ENCODE results near the gene SAA1.
A peak's percentile ranks its signal among the peaks of the same experiment; 100 is the strongest.
"Not testable (repeated sequence)": the region's sequence is repeated elsewhere in the genome, so short reads cannot be mapped to it uniquely, and the experiment has no call there.

The SAA1 gene

DNA sequence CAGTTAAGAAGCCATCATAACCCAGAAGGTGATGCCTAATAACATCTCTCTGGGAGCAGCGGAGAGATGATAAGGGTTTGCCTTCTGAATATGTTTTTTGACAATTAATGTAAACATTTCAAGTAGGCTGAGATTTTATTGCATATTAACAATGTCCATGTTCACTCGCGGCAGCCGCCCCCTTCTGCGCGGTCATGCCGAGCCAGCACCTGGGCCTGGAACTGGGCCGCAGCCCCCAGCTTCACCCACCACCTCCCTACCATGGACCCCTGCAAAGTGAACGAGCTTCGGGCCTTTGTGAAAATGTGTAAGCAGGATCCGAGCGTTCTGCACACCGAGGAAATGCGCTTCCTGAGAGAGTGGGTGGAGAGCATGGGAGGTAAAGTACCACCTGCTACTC lies 4.3 kb upstream of the SAA1 start:
- DNase-seq = no peak

DNA sequence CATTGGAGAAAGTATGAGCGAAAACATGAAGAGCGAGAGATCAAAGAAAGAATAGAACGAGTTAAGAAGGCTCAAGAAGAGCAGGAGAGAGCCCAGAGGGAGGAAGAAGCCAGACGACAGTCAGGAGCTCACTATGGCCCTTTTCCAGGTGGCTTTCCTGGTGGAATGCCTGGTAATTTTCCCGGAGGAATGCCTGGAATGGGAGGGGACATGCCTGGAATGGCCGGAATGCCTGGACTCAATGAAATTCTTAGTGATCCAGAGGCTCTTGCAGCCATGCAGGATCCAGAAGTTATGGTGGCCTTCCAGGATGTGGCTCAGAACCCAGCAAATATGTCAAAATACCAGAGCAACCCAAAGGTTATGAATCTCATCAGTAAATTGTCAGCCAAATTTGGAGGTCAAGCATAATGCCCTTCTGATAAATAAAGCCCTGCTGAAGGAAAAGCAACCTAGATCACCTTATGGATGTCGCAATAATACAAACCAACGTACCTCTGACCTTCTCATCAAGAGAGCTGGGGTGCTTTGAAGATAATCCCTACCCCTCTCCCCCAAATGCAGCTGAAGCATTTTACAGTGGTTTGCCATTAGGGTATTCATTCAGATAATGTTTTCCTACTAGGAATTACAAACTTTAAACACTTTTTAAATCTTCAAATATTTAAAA lies 3.2 kb upstream of the SAA1 start:
- peak; percentile 42 for DNase-seq

DNA sequence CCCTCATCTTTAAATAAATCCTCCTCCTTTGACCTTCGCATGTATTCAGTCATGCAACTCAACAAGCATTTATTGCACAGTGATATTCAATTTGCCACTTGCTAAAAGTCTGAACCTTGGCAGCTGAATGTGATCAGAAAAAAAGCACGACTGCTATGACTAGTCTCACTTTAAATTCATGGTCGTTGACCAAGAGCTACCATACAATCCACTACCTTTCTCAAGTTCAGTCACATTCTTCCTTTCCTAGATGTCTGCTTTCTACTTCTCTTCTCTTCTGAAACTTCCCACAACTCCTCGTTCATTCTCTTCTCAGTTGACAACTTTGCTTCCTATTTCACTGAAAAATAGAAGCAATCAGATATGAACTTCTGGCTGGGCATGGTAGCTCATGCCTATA lies 2.0 kb upstream of the SAA1 start:
- DNase-seq = no peak

DNA sequence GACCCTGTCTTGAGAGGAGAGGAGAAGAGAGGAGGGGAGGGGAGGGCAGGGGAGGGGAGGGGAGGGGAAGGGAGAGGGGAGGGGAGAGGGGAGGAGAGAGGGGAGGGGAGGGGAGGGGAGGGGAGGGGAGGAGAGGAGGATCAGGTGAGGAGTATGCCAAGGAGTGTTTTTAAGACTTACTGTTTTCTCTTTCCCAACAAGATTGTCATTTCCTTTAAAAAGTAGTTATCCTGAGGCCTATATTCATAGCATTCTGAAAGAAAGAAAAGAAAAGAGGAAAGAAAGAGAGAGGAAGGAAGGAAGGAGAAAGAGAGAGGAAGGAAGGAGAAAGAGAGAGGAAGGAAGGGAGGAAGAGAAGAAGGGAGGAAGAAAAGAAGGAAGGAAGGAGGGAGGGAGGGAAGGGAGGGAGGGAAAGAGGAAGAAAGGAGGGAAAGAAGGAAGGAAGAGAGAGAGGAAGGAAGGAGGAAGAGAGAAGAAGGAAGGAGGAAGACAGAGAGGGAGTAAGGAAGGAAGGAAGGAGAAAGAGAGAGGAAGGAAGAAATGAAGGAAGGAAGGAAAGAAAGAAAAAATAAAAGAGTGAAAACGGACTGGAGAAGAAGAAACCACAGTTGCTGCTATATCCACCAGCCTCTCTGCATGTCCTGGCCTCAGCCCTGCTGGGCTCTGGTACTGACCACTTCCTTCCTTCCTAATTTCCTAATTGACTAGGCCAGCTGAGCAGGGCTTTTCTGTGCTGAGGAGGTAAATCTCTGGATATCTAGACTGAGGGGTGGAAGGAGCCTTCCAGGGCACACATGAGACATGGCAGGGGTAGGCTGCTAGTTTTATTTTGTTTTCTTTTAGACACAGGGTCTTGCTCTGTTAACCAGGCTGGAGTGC lies 1.1 kb upstream of the SAA1 start:
- no peak for DNase-seq

- DNase-seq = not testable (repeated sequence)
Measured at GRCh38 chr11:18267335-18268133, 1.5 kb downstream of the SAA1 start.

- DNase-seq = not testable (repeated sequence)
Measured at GRCh38 chr11:18269252-18269651, 3.2 kb downstream of the SAA1 start.

GRCh38 chr11:18270102-18270501 lies 4.0 kb downstream of the SAA1 start:
- no peak for DNase-seq

DNA sequence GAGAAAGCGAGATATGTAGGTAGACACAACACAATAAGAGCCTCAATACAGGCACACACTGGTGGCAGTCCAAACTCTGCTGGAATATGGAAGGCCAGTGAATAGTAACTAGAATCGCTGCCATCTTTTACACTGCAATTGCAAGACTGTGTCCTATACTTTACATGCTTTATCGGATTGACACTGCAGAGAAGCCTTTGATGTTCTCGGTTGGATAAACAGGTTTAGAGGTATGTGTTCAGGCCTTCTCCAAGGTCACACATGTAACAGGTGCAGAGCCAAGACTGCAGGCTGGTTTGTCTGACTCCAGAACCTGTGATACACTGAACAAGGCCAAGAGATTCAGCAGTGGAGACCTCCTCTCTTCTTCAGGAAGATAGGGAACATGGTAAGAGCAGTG lies 5.1 kb downstream of the SAA1 start:
- no peak for DNase-seq

DNA sequence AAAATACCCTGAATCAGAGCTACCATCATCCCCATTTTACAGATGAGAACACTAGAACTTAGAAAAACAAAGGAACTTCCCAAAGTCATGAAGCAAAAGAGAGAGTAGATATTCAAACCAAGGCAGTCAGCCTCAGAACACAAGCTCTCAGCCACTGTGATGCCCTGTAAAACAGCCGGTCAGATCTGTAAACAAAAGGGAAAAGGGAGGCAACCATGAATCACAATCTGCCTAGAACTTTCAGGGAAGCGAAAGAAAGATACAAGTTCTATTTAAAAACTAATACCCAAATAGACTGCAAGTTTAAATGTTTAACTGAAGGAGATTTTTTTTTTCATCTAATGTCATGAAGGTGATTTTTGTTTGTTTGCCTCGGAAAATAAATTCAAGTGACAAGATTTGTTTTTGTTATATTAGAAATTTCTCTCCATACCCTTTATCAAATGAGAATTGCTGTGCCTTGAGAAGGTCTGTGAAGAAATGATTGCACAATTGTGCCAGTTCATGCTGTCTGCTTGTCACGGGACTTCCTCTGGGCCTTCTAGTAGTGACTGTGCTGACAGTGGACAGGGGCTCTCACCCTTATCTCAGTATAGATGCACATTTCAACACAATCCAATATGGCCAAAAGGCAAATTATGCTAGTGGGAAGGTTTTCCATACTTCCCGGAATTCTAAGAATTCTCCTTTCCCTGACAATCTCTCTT lies 11.7 kb downstream of the SAA1 start:
- DNase-seq = no peak

DNA sequence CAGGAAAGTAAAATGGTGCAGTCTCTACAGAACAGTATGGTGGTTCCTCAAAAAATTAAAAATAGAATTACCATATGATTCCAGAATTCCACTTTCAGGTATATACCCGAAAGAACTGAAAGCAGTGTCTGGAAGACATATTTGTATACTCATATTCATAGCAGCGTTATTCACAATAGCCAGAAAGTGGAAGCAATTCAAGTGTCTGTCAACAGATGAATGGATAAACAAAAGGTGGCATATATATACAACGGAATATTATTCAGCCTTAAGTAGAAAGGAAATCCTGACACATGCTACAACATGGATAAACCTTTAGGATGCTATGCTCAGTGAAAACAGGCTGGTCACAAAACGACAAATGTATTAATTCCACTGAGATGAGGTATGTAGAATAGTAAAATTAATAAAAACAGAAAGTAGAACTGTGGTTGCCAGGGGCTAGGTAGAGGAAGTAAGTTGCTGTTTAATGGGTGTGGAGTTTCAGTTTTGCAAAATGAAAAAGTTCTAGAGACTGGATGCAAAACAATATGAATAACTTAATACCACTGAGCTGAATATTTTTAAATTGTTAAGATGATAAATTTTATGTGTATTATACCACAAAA lies 14.5 kb downstream of the SAA1 start:
- DNase-seq = no peak

- no peak for DNase-seq
Measured at GRCh38 chr11:18282626-18283025, 16.6 kb downstream of the SAA1 start.

DNA sequence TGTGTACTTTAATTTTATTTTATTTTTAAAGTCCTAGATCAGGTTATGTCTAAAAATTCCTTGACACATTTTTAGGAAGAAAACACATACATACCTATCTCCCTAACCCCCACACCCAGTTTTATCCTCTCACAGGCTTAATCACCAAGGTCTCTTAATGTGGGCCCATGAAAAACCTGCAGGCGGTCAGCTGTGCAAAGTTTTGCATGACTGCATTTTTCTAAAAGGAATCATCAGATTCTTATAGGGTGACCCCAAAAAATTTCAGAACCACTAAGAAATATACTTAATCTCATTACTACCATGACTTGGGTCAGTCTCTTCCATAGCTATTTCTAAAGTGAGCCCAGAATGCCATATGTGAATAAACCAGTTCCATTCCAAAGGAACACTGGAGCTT lies 19.8 kb downstream of the SAA1 start:
- no peak for DNase-seq

- no peak for DNase-seq
Measured at GRCh38 chr11:18288911-18289310, 22.8 kb downstream of the SAA1 start.

DNA sequence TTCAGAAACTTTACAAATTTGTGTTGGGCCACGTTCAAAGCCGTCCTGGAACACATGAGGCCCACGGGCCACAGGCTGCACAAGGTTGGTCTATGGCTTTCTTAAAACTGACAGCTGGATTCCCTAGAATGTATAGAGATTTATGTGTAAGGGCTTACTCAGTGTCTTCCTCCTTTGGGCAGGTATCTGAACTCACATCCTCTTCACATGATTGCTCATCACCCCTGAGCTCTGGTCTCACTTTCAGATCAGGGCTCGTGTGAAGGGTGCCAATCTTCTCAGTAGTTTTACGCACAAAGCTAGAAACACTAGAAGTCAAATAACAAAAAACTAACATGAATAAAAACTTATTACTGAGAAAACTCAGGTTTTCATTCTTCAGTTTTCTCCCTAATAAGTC lies 28.8 kb downstream of the SAA1 start:
- no peak for DNase-seq

- DNase-seq = no peak
Measured at GRCh38 chr11:18295316-18295715, 29.3 kb downstream of the SAA1 start.

DNA sequence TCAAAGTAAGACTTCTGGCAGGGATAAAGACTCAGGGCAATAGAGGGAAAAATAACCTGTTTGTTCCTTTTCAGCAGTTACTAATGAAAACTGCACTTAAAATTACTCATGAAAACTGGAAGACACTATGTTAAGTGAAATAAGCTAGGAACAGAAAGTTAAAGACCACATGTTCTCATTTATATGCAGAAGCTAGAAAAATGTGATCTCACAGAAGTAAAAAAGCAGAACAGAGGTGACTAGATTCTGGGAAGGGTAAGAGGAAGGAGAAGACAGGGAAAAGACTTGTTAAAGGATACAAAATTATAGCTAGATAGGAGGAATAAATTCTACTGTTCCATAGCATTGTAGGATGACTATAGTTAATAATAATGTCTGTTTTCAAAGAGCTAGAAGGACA lies 33.7 kb downstream of the SAA1 start:
- no peak for DNase-seq

DNA sequence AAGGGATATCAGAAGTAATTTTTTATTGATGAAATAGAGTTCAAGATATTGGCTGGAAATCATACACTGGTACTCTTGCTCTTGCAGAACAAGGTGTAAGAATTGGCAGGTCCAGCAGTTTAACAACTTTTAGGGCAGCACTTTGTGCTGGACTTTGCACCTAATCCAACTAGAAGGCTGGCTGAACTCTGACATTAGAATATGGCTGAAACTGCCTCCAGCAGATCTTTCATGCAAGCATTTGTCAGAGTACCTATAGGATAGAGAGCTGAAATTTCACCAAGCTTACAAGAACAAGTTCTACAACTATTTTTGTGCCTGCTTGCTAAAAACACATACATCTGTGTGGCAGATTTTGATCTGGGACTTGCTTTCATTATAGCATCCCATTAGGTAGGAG lies 38.7 kb downstream of the SAA1 start:
- DNase-seq = no peak

DNA sequence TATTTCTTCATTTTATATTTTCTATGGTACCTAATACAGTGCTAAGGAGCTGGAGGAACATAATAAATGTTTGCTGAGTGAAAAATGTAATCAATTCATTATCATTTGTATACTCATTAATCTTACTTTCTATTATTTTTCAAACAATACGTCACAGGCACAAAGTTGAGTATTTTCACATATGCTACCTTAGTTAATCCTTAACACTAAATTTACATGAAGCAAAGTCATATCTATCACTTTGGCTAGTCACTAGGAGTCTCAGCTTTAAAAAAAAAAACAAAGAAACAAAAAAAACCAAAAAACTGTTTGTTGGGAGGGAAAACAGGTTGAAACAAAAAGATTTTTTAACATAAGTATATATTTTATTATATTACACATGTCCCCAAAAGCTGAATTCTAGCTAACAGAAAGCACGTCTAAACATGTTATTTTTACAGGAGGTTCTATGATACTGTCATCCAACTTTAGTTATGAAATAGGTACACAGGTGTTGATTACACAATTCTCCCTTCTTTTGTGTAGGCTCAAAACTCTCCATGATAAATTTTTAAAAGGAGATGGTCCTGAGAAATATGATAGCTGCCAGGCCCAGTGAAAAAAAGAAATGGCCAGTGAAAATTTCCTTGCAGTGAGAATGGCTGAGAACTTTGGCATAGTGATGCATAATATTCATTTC lies 41.5 kb downstream of the SAA1 start:
- DNase-seq = no peak

GRCh38 chr11:18308242-18308641 lies 42.2 kb downstream of the SAA1 start:
- no peak for DNase-seq

DNA sequence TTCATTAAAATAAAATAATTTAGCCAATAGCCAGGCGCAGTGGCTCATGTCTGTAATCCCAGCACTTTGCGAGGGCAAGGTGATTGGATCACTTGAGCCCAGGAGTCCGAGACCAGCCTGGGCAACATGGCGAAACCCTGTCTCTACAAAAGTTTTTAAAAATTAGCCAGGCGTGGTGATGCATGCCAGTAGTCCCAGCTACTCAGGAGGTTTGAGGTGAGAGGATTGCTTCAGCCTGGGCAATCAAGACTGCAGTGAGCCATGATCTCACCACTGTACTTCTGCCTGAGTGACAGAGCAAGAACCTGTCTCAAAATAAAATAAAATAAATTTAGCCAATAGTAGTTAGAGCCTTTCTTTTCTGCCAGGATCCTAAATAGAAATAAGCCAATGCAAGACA lies 43.6 kb downstream of the SAA1 start:
- no peak for DNase-seq

DNA sequence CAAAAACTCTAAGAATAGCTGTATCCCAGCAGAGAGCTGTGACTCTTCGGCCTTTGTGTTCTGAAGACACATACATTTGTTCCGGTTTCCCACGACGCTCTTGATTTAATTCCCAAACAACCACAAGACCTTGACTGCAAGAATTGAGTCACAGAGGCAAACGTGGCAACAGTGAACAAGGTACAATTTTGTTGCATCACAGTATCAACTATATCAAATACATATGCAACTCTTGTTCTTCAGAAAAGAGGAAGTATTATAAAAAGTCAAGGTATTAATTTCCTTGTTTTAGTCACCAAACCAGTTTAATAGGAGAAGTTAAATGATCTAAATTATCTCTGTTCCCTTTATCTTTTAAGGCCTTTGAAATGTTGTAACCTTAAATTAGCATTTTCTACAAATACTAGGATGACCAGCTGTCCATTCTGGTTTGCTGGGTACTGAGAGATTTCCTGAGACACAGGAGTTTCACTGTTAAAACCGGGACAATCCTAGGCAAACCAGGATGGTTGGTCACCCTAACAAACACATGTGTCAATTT lies 44.8 kb downstream of the SAA1 start:
- peak; percentile 39 for DNase-seq

- peak; percentile 38 for DNase-seq
Measured at GRCh38 chr11:18312012-18312411, 45.9 kb downstream of the SAA1 start.
